Smooth muscle cell (in vitro differentiated cells): ENCODE measurements around the gene FAM234A. TPM values are rescaled to one million over a fixed set of nuclear protein-coding genes. Genes with fewer than 3 reads are reported as not detected.

ENCODE experiments used
- DNase-seq: peaks from one replicate; lab custom pipeline; 2025; ENCODE audit not compliant: unreplicated experiment; lab: John Stamatoyannopoulos, UW
- H2AFZ ChIP-seq: fragments of 200-600 bp; sonication (generic); 2 replicates; pipeline ENCODE4 v1.6.0; 2016; ENCODE audit warnings: antibody characterized with exemption, low read depth, mild to moderate bottlenecking
- H3F3A ChIP-seq: fragments of 200-600 bp; sonication (generic); 2 replicates; pipeline ENCODE4 v1.6.0; 2017; ENCODE audit warnings: antibody characterized with exemption, low read depth
- H3K27ac ChIP-seq: fragments of 200-600 bp; sonication (generic); 2 replicates; pipeline ENCODE4 v1.5.1; 2016; ENCODE audit warnings: low read depth, mild to moderate bottlenecking
- H3K27me3 ChIP-seq: fragments of 200-600 bp; sonication (generic); 2 replicates; pipeline ENCODE4 v1.6.1; 2016; ENCODE audit warnings: low read depth, mild to moderate bottlenecking
- H3K36me3 ChIP-seq: fragments of 200-600 bp; sonication (generic); 2 replicates; pipeline ENCODE4 v1.5.1; 2016; ENCODE audit warnings: low read depth
- H3K4me1 ChIP-seq: fragments of 200-600 bp; sonication (generic); 2 replicates; pipeline ENCODE4 v1.5.1; 2016; ENCODE audit warnings: low read depth
- H3K4me2 ChIP-seq: fragments of 200-600 bp; sonication (generic); 2 replicates; pipeline ENCODE4 v1.6.0; 2016; ENCODE audit warnings: mild to moderate bottlenecking
- H3K4me3 ChIP-seq: fragments of 200-600 bp; sonication (generic); 2 replicates; pipeline ENCODE4 v1.5.1; 2016; ENCODE audit warnings: mild to moderate bottlenecking
- H3K79me2 ChIP-seq: fragments of 200-600 bp; sonication (generic); 2 replicates; pipeline ENCODE4 v1.6.0; 2016; ENCODE audit warnings: low read depth, mild to moderate bottlenecking
- H3K9ac ChIP-seq: fragments of 200-600 bp; sonication (generic); 2 replicates; pipeline ENCODE4 v1.6.0; 2016; ENCODE audit warnings: low read depth
- H3K9me3 ChIP-seq: fragments of 200-600 bp; sonication (generic); replicated peaks from 2 replicates; pipeline ENCODE4 v1.5.1; 2016; ENCODE audit warnings: low read depth
- H4K20me1 ChIP-seq: fragments of 200-600 bp; sonication (generic); 2 replicates; pipeline ENCODE4 v1.6.0; 2016; ENCODE audit warnings: low read depth
- CTCF ChIP-seq: fragments of 200-600 bp; sonication (generic); IDR thresholded peaks from 2 replicates; pipeline ENCODE4 v1.5.1; 2017; ENCODE audit warnings: borderline replicate concordance, mild to moderate bottlenecking, antibody characterized with exemption; ENCODE audit not compliant: insufficient read depth, poor library complexity, severe bottlenecking
- WGBS: methylation state at CpG from one replicate; pipeline ENCODE4 v1.1.7; 2016; ENCODE audit warnings: low lambda C conversion rate; 5-methylcytosine and 5-hydroxymethylcytosine counted together
- polyA plus RNA-seq: library from polyadenylated mRNA; unstranded; fragments of >200 nt; fragmentation: Nextera tagmentation; extraction: Ambion mirVana; gene quantifications from 2 replicates; pipeline ENCODE4 v1.2.1, GENCODE V29; 2016
- total RNA-seq: library from RNA; depleted of rRNA; stranded (reverse); fragments of >200 nt; gene quantifications from 2 replicates; pipeline ENCODE4 v1.2.3, GENCODE V29; 2014

The FAM234A gene
- total and polyA plus RNA-seq, 2 experiments from 2014 or later, result 83.7 to 87.3 TPM

- WGBS, result 98% methylated on average over 8 of the region's 8 CpGs
- Histone ChIP-seq H3K27me3 (no peaks in the 10 kb centered on the region), H3K4me1 (no peaks in the 10 kb centered on the region), H3F3A (no peaks in the 10 kb centered on the region), H4K20me1 (peaks cover 35% of the 10 kb centered on the region), H3K9me3 (no peaks in the 10 kb centered on the region), H3K36me3 (no peaks in the 10 kb centered on the region), H3K27ac (no peak overlapping the region), H3K4me3 (no peak overlapping the region), H2AFZ (no peak overlapping the region), H3K79me2 (peaks cover 50% of the 10 kb centered on the region), H3K9ac (no peak overlapping the region), H3K4me2 (no peak overlapping the region)
- no peak for DNase-seq
- no peak for TF ChIP-seq CTCF
Observed at GRCh38 chr16:240559-240958, 5.9 kb downstream of the FAM234A start.

- Histone ChIP-seq H3K79me2 (peaks cover 34% of the 10 kb centered on the region), H2AFZ (no peak overlapping the region), H3F3A (no peaks in the 10 kb centered on the region), H3K9me3 (no peaks in the 10 kb centered on the region), H3K4me1 (no peaks in the 10 kb centered on the region), H3K4me3 (no peak overlapping the region), H3K4me2 (no peak overlapping the region), H3K27me3 (no peaks in the 10 kb centered on the region), H3K27ac (no peak overlapping the region), H3K9ac (no peak overlapping the region), H3K36me3 (no peaks in the 10 kb centered on the region), H4K20me1 (peaks cover 39% of the 10 kb centered on the region)
- no peak for TF ChIP-seq CTCF
- no peak for DNase-seq
- WGBS, result 83% methylated on average over 10 of the region's 10 CpGs
Observed at GRCh38 chr16:242281-242680, 7.7 kb downstream of the FAM234A start.

- H3K9ac ChIP-seq, result no peak overlapping the region
- no peak for DNase-seq
- WGBS, result 88% methylated on average over 4 of the region's 4 CpGs
- no peaks in the 10 kb centered on the region for H3K36me3 ChIP-seq
- H3K4me3 ChIP-seq, result no peak overlapping the region
- H3K27me3 ChIP-seq, result no peaks in the 10 kb centered on the region
- no peaks in the 10 kb centered on the region for H3K9me3 ChIP-seq
- peaks cover 23% of the 10 kb centered on the region for H3K79me2 ChIP-seq
- no peaks in the 10 kb centered on the region for H3K4me1 ChIP-seq
- no peak overlapping the region for H3K27ac ChIP-seq
- no peak for TF ChIP-seq CTCF
- no peak overlapping the region for H2AFZ ChIP-seq
- no peaks in the 10 kb centered on the region for H3F3A ChIP-seq
- no peak overlapping the region for H3K4me2 ChIP-seq
- peaks cover 39% of the 10 kb centered on the region for H4K20me1 ChIP-seq
Observed at GRCh38 chr16:243348-243747, 8.7 kb downstream of the FAM234A start.

GRCh38 chr16:245105-245504, 10.5 kb downstream of the FAM234A start:
- Histone ChIP-seq H3K9ac (no peak overlapping the region), H3K36me3 (no peaks in the 10 kb centered on the region), H3K27me3 (no peaks in the 10 kb centered on the region), H3K4me2 (no peak overlapping the region), H3K4me3 (no peak overlapping the region), H3K4me1 (no peaks in the 10 kb centered on the region), H4K20me1 (peaks cover 42% of the 10 kb centered on the region), H3K9me3 (no peaks in the 10 kb centered on the region), H3K79me2 (peaks cover 22% of the 10 kb centered on the region), H3K27ac (no peak overlapping the region), H2AFZ (no peak overlapping the region), H3F3A (no peaks in the 10 kb centered on the region)
- WGBS, result 97% methylated on average over 9 of the region's 9 CpGs
- no peak for DNase-seq
- no peak for TF ChIP-seq CTCF
